H9 (cell line): Measurements from ENCODE around the gene MEIS2. TPM values are rescaled to one million over a fixed set of nuclear protein-coding genes. Genes with fewer than 3 reads are reported as not detected.

Source experiments
- DNase-seq: peaks from one replicate; pipeline ENCODE4 v3.0.0-alpha.2; 2017
- H2AFZ ChIP-seq: one replicate; pipeline ENCODE4 v1.6.1; 2013; ENCODE audit warnings: mild to moderate bottlenecking, low read length, control low read depth, moderate library complexity
- H2AK5ac ChIP-seq: 2 replicates; pipeline ENCODE4 v1.6.1; 2013; ENCODE audit warnings: low read length, control low read depth, mixed read lengths; ENCODE audit not compliant: insufficient read length
- H2BK120ac ChIP-seq: one replicate; pipeline ENCODE4 v1.6.1; 2013; ENCODE audit warnings: low read depth, mild to moderate bottlenecking, low read length, control low read depth, inconsistent platforms; ENCODE audit not compliant: poor library complexity, severe bottlenecking
- H2BK12ac ChIP-seq: 2 replicates; pipeline ENCODE4 v1.6.1; 2013; ENCODE audit warnings: low read length, control low read depth, mixed read lengths, low read depth; ENCODE audit not compliant: insufficient read length
- H2BK15ac ChIP-seq: 2 replicates; pipeline ENCODE4 v1.6.1; 2013; ENCODE audit warnings: low read depth, low read length, control low read depth
- H2BK20ac ChIP-seq: one replicate; pipeline ENCODE4 v1.6.1; 2013; ENCODE audit warnings: low read depth, mild to moderate bottlenecking, low read length, control low read depth, inconsistent platforms; ENCODE audit not compliant: poor library complexity, severe bottlenecking
- H2BK5ac ChIP-seq: 2 replicates; pipeline ENCODE4 v1.6.1; 2013; ENCODE audit warnings: low read length, control low read depth, mixed read lengths; ENCODE audit not compliant: insufficient read length
- H3K14ac ChIP-seq: 2 replicates; pipeline ENCODE4 v1.6.1; 2013; ENCODE audit warnings: low read length, control low read depth; ENCODE audit not compliant: insufficient read depth
- H3K18ac ChIP-seq: 2 replicates; pipeline ENCODE4 v1.6.1; 2013; ENCODE audit warnings: low read depth, mild to moderate bottlenecking, mixed read lengths, low read length, control low read depth; ENCODE audit not compliant: insufficient read length
- H3K23ac ChIP-seq: 2 replicates; pipeline ENCODE4 v1.6.1; 2013; ENCODE audit warnings: low read length, control low read depth, mixed read lengths, low read depth; ENCODE audit not compliant: insufficient read length
- H3K23me2 ChIP-seq: 2 replicates; pipeline ENCODE4 v1.6.1; 2013; ENCODE audit warnings: low read depth, mild to moderate bottlenecking, mixed read lengths, low read length, control low read depth; ENCODE audit not compliant: insufficient read length, poor library complexity, severe bottlenecking
- H3K27ac ChIP-seq: 2 replicates; pipeline ENCODE4 v1.5.1; 2013; ENCODE audit warnings: low read length, control low read depth, mixed read lengths, low read depth; ENCODE audit not compliant: insufficient read length
- H3K27me3 ChIP-seq: 2 replicates; pipeline ENCODE4 v1.6.1; 2013; ENCODE audit warnings: low read length, control low read depth, inconsistent platforms; ENCODE audit not compliant: insufficient read depth
- H3K4ac ChIP-seq: 2 replicates; pipeline ENCODE4 v1.6.1; 2013; ENCODE audit warnings: low read depth, mild to moderate bottlenecking, control low read depth, inconsistent platforms, low read length, moderate library complexity
- H3K4me1 ChIP-seq: 2 replicates; pipeline ENCODE4 v1.6.1; 2013; ENCODE audit warnings: low read length, control low read depth, inconsistent platforms; ENCODE audit not compliant: insufficient read depth
- H3K4me2 ChIP-seq: 2 replicates; pipeline ENCODE4 v1.6.1; 2013; ENCODE audit warnings: low read length, control low read depth, mixed read lengths; ENCODE audit not compliant: insufficient read length, insufficient read depth
- H3K56ac ChIP-seq: 2 replicates; pipeline ENCODE4 v1.6.1; 2013; ENCODE audit warnings: low read depth, mild to moderate bottlenecking, mixed read lengths, low read length, control low read depth; ENCODE audit not compliant: insufficient read length
- H3K79me1 ChIP-seq: 2 replicates; pipeline ENCODE4 v1.6.1; 2013; ENCODE audit warnings: low read depth, mild to moderate bottlenecking, moderate library complexity, low read length, control low read depth, inconsistent platforms; ENCODE audit not compliant: insufficient read depth, poor library complexity, severe bottlenecking
- H3K79me2 ChIP-seq: 2 replicates; pipeline ENCODE4 v1.6.1; 2013; ENCODE audit warnings: low read length, control low read depth, inconsistent platforms; ENCODE audit not compliant: insufficient read depth
- H3K9ac ChIP-seq: 2 replicates; pipeline ENCODE4 v1.6.1; 2013; ENCODE audit warnings: low read length, control low read depth, mixed read lengths; ENCODE audit not compliant: insufficient read length; ENCODE audit errors: extremely low read depth
- H3K9me3 ChIP-seq: one replicate; pipeline ENCODE4 v1.6.1; 2013; ENCODE audit warnings: low read depth, low read length, inconsistent platforms; ENCODE audit not compliant: control insufficient read depth
- H3T11ph ChIP-seq: one replicate; pipeline ENCODE4 v1.6.1; 2013; ENCODE audit warnings: mild to moderate bottlenecking, low read length, control low read depth, inconsistent platforms
- H4K20me1 ChIP-seq: one replicate; pipeline ENCODE4 v1.6.1; 2013; ENCODE audit not compliant: control insufficient read depth, insufficient read length, insufficient read depth
- H4K5ac ChIP-seq: 2 replicates; pipeline ENCODE4 v1.6.1; 2013; ENCODE audit warnings: low read depth, mild to moderate bottlenecking, mixed read lengths, low read length, control low read depth; ENCODE audit not compliant: insufficient read length
- H4K8ac ChIP-seq: replicated peaks from 2 replicates; pipeline ENCODE4 v1.6.1; 2013; ENCODE audit warnings: low read length, control low read depth, mixed read lengths, low read depth; ENCODE audit not compliant: insufficient read length
- H4K91ac ChIP-seq: 2 replicates; pipeline ENCODE4 v1.6.1; 2013; ENCODE audit warnings: low read depth, mild to moderate bottlenecking, moderate library complexity, mixed read lengths, low read length, control low read depth; ENCODE audit not compliant: insufficient read length
- H3K27ac Mint-ChIP-seq, 3 experiments: 2 replicates in 2 of 3; 3 replicates in 1 of 3; pipeline ENCODE4 v1.8.0; 2020 to 2021; ENCODE audit warnings: mixed read lengths in 3 of 3, mild to moderate bottlenecking in 1 of 3, moderate library complexity in 1 of 3
- H3K27me3 Mint-ChIP-seq: 2 replicates; pipeline ENCODE4 v1.8.0; 2021; ENCODE audit warnings: low read depth, mild to moderate bottlenecking, moderate library complexity, mixed read lengths
- H3K36me3 Mint-ChIP-seq, 3 experiments: 2 replicates in 2 of 3; 3 replicates in 1 of 3; pipeline ENCODE4 v1.8.0; 2020 to 2021; ENCODE audit warnings: low read depth in 3 of 3, mixed read lengths in 3 of 3; ENCODE audit not compliant: insufficient read depth in 1 of 3
- H3K4me1 Mint-ChIP-seq, 2 experiments: 2 replicates each; pipeline ENCODE4 v1.8.0; 2020; ENCODE audit warnings: mixed read lengths in 2 of 2
- H3K4me3 Mint-ChIP-seq, 2 experiments: 2 replicates in 1 of 2; 3 replicates in 1 of 2; pipeline ENCODE4 v1.8.0; 2020 to 2021; ENCODE audit warnings: mild to moderate bottlenecking in 2 of 2, mixed read lengths in 2 of 2, moderate library complexity in 1 of 2
- H3K9me3 Mint-ChIP-seq, 2 experiments: 2 replicates in 1 of 2; 3 replicates in 1 of 2; pipeline ENCODE4 v1.8.0; 2020; ENCODE audit warnings: mild to moderate bottlenecking in 2 of 2, mixed read lengths in 2 of 2, moderate library complexity in 1 of 2
- CTCF ChIP-seq: fragments of 200-600 bp; sonication (generic); conservative IDR thresholded peaks from 3 replicates; pipeline ENCODE4 v1.8.0; 2021; ENCODE audit warnings: antibody characterized with exemption, mild to moderate bottlenecking
- WGBS: extraction: QIAGEN DNeasy Blood & Tissue Kit; methylation state at CpG from one replicate; pipeline ENCODE4 v1.1.7; 2013; ENCODE audit warnings: missing lambda C conversion rate, low lambda C conversion rate, mixed read lengths; ENCODE audit not compliant: insufficient read length; ENCODE audit errors: extremely low coverage; 5-methylcytosine and 5-hydroxymethylcytosine counted together
- total RNA-seq: library from RNA; stranded (reverse); gene quantifications from 2 replicates; pipeline ENCODE4 v1.2.1, GENCODE V29; 2021

Gene MEIS2
- total RNA-seq, 1 experiment from 2014 or later, result 0.35 TPM

- Histone ChIP-seq H3K4me2 (no peak overlapping the region), H4K91ac (no peak overlapping the region), H3K56ac (no peak overlapping the region), H3K14ac (no peak overlapping the region), H3K79me2 (no peaks in the 10 kb centered on the region), H3K27ac (no peak overlapping the region), H3K23ac (no peak overlapping the region), H3T11ph (no peak overlapping the region), H4K8ac (no peak overlapping the region), H2BK12ac (no peak overlapping the region), H2BK20ac (no peak overlapping the region), H3K23me2 (peaks cover 39% of the 10 kb centered on the region), H3K9me3 (no peaks in the 10 kb centered on the region), H3K4ac (no peak overlapping the region), H3K27me3 (peaks cover 63% of the 10 kb centered on the region; the same call in 1 of the 2 replicates), H2AK5ac (no peak overlapping the region), H2BK15ac (no peak overlapping the region), H3K18ac (no peak overlapping the region), H2AFZ (no peak overlapping the region), H4K5ac (no peak overlapping the region), H4K20me1 (peaks cover under 1% of the 10 kb centered on the region), H3K4me1 (peaks cover 2% of the 10 kb centered on the region; the same call in 1 of the 2 replicates), H2BK5ac (no peak overlapping the region), H2BK120ac (no peak overlapping the region), H3K79me1 (no peaks in the 10 kb centered on the region), H3K9ac (no peak overlapping the region)
- peaks cover 49 to 78% of the 10 kb centered on the region in 2 experiments for H3K4me1 Mint-ChIP-seq
- no peak overlapping the region for H3K4me3 Mint-ChIP-seq
- peaks cover 0 to 6% of the 10 kb centered on the region in 2 experiments; a peak in 3 of 5 replicates for H3K9me3 Mint-ChIP-seq
- H3K36me3 Mint-ChIP-seq, result no peaks in the 10 kb centered on the region; a peak in 1 of 7 replicates
- peaks cover 100% of the 10 kb centered on the region for H3K27me3 Mint-ChIP-seq
- no peak overlapping the region for H3K27ac Mint-ChIP-seq
- no peak for TF ChIP-seq CTCF
- DNase-seq, result no peak
- WGBS, result no CpG with 5 or more reads among the region's 5 CpGs
Observed at GRCh38 chr15:37105889-37106288, 5.5 kb upstream of the MEIS2 start.
